Measurements from ENCODE around the gene TGFBR2.

TGFBR2 gene

DNA sequence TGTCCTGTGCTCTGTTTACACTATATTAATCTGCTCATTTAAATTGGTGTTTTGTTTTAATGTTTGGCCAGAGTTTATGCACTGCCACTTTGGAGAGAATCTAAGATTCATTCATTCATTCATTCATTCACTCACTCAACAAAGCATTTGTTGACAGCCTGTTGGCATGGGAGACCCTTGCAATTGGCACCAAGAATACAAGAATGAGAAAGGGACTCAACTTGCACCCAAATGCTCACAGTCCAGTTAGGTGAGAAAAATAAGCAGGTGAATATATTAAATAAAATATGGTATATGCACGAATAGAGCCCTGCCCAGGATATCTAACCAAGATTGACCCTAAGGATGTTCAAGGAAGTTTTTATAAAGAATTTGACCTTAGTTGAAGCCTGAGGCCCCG lies 80.4 kb downstream of the TGFBR2 start:
- H3K4me3 ChIP-seq (replicated peaks; ENCODE audit: insufficient read depth, low read length), result no peak overlapping the region
- H3K27me3 ChIP-seq (ENCODE audit: insufficient read depth, poor library complexity, severe bottlenecking), result no peaks in the 10 kb centered on the region
- no peak overlapping the region for H3K27ac ChIP-seq (replicated peaks)
- TF ChIP-seq GABPA (IDR thresholded peaks at IDR 0.05; ENCODE audit: low read depth), result no peak
- TF ChIP-seq SPI1 (IDR thresholded peaks at IDR 0.05; ENCODE audit: borderline replicate concordance, low read depth), result no peak
- TF ChIP-seq, protein P1, sequence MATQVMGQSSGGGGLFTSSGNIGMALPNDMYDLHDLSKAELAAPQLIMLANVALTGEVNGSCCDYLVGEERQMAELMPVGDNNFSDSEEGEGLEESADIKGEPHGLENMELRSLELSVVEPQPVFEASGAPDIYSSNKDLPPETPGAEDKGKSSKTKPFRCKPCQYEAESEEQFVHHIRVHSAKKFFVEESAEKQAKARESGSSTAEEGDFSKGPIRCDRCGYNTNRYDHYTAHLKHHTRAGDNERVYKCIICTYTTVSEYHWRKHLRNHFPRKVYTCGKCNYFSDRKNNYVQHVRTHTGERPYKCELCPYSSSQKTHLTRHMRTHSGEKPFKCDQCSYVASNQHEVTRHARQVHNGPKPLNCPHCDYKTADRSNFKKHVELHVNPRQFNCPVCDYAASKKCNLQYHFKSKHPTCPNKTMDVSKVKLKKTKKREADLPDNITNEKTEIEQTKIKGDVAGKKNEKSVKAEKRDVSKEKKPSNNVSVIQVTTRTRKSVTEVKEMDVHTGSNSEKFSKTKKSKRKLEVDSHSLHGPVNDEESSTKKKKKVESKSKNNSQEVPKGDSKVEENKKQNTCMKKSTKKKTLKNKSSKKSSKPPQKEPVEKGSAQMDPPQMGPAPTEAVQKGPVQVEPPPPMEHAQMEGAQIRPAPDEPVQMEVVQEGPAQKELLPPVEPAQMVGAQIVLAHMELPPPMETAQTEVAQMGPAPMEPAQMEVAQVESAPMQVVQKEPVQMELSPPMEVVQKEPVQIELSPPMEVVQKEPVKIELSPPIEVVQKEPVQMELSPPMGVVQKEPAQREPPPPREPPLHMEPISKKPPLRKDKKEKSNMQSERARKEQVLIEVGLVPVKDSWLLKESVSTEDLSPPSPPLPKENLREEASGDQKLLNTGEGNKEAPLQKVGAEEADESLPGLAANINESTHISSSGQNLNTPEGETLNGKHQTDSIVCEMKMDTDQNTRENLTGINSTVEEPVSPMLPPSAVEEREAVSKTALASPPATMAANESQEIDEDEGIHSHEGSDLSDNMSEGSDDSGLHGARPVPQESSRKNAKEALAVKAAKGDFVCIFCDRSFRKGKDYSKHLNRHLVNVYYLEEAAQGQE (IDR thresholded peaks at IDR 0.05; ENCODE audit: insufficient replicate concordance, low read depth), result no peak
- TF ChIP-seq POLR2AphosphoS5 (IDR thresholded peaks at IDR 0.05; ENCODE audit: low read depth), result no peak
- TF ChIP-seq, protein P2, sequence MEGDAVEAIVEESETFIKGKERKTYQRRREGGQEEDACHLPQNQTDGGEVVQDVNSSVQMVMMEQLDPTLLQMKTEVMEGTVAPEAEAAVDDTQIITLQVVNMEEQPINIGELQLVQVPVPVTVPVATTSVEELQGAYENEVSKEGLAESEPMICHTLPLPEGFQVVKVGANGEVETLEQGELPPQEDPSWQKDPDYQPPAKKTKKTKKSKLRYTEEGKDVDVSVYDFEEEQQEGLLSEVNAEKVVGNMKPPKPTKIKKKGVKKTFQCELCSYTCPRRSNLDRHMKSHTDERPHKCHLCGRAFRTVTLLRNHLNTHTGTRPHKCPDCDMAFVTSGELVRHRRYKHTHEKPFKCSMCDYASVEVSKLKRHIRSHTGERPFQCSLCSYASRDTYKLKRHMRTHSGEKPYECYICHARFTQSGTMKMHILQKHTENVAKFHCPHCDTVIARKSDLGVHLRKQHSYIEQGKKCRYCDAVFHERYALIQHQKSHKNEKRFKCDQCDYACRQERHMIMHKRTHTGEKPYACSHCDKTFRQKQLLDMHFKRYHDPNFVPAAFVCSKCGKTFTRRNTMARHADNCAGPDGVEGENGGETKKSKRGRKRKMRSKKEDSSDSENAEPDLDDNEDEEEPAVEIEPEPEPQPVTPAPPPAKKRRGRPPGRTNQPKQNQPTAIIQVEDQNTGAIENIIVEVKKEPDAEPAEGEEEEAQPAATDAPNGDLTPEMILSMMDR (IDR thresholded peaks at IDR 0.05; ENCODE audit: insufficient read depth, low read length), result no peak
- no peak for DNase-seq (ENCODE audit: low read depth in 1 of 2, low spot score in 1 of 2)

DNA sequence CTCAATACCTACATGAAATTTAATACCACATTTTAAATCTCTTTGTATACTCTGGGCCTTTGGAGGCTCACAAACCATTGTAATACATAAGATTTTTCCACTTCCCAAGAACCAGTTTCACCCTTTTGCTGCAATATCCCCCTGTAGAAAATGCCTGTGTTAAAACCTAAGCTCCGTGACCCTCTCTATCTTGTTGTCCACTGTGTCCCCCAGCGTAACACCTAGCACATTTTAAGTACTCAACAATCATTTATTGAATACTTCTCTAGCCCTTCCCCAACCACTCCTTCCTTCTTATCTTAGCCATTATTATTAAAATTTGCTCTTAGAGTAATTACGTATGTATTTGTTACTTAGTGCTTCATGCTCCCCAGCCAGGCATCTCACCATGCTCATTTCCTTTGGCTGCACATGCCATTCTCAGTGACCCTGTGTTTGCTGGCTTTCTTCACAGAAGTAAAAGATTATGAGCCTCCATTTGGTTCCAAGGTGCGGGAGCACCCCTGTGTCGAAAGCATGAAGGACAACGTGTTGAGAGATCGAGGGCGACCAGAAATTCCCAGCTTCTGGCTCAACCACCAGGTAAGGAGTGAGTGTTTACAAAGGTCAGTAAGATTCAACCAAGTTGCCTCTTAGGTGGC lies 81.6 kb downstream of the TGFBR2 start:
- TF ChIP-seq SPI1 (IDR thresholded peaks at IDR 0.05; ENCODE audit: borderline replicate concordance, low read depth), result no peak
- TF ChIP-seq, protein P1 (IDR thresholded peaks at IDR 0.05; ENCODE audit: insufficient replicate concordance, low read depth), result no peak
- TF ChIP-seq, protein P2 (IDR thresholded peaks at IDR 0.05; ENCODE audit: insufficient read depth, low read length), result no peak
- TF ChIP-seq POLR2AphosphoS5 (IDR thresholded peaks at IDR 0.05; ENCODE audit: low read depth), result no peak
- no peak for TF ChIP-seq GABPA (IDR thresholded peaks at IDR 0.05; ENCODE audit: low read depth)
- Histone ChIP-seq H3K27ac (replicated peaks) (no peak overlapping the region), H3K4me3 (replicated peaks; ENCODE audit: insufficient read depth, low read length) (no peak overlapping the region), H3K27me3 (ENCODE audit: insufficient read depth, poor library complexity, severe bottlenecking) (no peaks in the 10 kb centered on the region)
- no peak for DNase-seq (ENCODE audit: low read depth in 1 of 2, low spot score in 1 of 2)

DNA sequence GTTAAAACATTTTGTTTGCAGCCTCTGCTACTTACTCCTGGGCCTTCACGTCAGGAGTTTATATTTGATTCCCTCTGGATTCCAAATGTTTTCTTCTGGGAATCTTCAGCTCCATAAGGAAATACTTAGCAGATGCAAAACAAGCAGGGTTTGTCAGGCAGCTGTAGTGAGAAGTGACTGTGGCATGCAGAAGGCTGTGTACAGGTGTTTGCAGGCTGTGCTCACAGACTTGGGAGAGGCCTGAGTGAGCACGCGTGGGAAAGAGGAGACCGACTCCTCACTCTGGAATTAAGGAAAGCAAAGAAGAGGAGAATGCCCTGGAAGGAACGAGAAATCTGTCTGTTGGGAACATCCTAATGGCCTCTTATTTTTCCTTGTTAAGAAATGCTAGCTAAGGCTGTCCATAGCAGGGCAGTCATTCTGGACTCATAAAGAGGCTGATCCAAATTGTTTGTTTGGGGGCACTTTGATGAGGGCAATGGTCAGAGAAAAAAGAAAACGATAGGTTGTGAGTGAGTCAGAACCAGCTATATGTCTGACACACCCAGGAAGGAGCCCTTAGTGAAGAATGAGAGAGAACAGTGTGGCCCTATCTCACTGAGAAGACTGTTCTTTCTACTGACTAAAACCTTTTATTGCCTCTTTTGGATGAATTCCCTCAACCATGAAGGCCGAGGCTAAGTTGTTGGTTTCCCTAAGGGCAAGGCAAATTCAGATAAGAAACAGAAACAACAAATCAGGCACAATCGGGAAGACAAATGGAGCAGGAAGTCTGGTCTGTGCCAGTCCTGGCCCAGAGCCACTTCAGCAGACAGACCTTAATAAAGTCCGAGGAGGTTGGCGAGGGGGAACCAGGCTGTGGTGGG lies 82.6 kb downstream of the TGFBR2 start:
- TF ChIP-seq, protein P1 (IDR thresholded peaks at IDR 0.05; ENCODE audit: insufficient replicate concordance, low read depth), result no peak
- TF ChIP-seq, protein P2 (IDR thresholded peaks at IDR 0.05; ENCODE audit: insufficient read depth, low read length), result no peak
- TF ChIP-seq GABPA (IDR thresholded peaks at IDR 0.05; ENCODE audit: low read depth), result no peak
- TF ChIP-seq POLR2AphosphoS5 (IDR thresholded peaks at IDR 0.05; ENCODE audit: low read depth), result no peak
- no peak for TF ChIP-seq SPI1 (IDR thresholded peaks at IDR 0.05; ENCODE audit: borderline replicate concordance, low read depth)
- Histone ChIP-seq H3K27ac (replicated peaks) (no peak overlapping the region), H3K27me3 (ENCODE audit: insufficient read depth, poor library complexity, severe bottlenecking) (no peaks in the 10 kb centered on the region), H3K4me3 (replicated peaks; ENCODE audit: insufficient read depth, low read length) (no peak overlapping the region)
- no peak for DNase-seq (ENCODE audit: low read depth in 1 of 2, low spot score in 1 of 2)

Data from HL-60 (cell line).